Left lobe of liver (tissue), 2 donors: ENCODE results near the gene LBX1. TPM values are rescaled to one million over a fixed set of nuclear protein-coding genes. Genes with fewer than 3 reads are reported as not detected.
A peak's percentile ranks its signal among the peaks of the same experiment; 100 is the strongest.

Experiments used
- ATAC-seq: fragments of 200-7000 bp; cut with Tn5 transposase; one replicate; pipeline ENCODE4 v1.9.1; 2020; ENCODE audit warnings: mild to moderate bottlenecking, moderate library complexity
- DNase-seq: peaks from one replicate; pipeline ENCODE4 v3.0.0-alpha.2; 2020; ENCODE audit warnings: low spot score
- total RNA-seq: library from RNA; stranded (reverse); gene quantifications from one replicate; pipeline ENCODE4 v1.2.1, GENCODE V29; 2021
- donor health status: DM: no; HTN: no; CAD: no; lungs with moderate emphysema.
- donor health status: DM: no; HTN: yes; CAD: no.

The LBX1 gene
- total RNA-seq, 1 donor from 2014 or later = not detected

DNA sequence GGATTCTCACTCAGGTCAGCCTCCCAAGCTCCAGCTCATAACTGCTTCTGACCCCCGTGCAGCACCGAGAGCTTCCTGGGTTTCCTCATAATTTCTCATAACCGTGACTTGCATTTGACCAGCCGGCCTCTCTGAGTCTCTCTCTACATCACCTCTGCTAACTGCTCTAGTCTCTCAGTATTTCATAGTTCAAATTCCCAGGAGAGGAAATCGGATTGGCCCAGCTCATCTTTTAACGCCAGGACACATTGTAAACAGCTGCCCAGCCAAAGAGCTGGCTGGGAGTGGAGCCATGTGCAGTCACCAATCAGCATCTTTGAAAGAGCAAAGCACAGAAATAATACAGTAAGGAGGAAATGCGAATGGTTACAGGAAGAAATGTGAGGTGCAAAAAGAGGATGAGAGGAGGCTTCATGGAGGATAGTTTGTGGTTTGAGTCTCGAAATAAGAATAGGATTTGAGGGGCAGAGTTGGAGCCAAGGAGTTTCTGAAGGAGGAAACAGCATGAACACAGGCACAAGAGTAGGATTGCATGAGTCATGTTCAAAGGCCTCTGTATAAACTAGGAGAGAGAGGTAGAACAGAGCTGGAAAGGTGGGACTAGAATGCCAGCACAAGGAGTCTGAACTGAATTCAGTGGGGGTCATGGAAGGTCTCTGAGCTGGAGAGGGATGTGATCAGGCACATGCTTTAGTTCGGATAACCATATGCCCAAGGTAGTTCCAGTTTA, 15.2 kb upstream of the LBX1 start:
- no peak for ATAC-seq
- DNase-seq = no peak

DNA sequence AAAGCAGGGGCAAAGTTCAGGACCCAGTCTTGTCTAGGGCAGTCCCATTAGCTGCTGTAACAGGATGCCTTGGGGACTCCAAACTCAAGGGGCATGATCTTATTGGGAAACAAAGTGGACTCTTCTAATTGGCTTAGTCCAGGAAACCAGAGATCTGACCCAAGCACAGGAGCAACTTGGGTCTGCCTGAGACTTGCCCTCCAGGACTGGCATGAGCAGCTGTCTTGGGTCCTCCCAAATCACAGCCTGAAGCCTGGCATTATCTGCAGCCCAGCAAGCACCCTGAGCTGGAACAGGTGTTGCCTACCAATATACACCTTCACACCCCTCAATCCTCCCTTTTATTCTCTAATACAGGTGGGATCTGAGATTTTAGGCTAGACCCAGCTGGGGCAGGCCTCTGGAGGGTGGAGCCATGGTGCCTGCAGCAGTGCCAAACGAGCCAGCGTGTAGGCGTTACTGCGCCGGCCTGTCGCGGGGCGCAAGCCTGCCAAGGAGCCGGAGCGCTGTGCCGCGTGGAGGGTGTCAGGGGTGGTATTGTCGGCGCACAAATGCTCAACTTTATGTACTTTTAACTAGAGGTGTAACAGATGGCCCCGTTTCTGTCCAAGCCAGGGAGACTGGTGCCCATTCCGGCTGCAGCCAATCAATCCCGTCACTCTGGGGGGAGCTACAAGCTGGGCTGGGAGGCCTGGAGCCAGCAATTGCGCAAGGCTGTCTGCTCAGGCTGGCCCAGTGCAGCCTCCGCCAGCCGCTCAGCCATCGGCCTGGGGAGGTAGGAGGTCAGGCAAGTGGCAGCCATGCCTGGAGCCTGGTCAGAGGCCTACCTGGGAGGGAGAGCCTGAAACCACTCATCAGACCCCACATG, 12.8 kb upstream of the LBX1 start:
- DNase-seq (peak; percentile 65), ATAC-seq (peak; percentile 92)

DNA sequence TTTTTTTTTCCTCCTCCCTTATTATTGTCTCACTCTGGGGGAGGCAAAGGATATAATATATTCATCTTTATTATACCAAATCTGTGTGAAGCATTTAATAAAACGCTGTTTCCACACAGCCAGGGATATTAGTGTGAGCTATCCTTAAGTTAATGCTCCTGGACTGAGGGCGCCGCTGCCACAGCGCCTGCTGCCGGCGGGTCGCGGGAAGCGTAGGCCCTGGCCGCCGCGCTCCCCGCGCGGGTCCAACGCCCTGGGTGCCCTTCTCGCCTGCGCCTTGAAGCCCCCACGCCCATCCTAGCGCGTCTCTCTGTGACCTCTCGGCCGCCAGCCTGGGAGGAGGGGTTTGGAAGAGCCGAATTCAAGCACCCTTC, 9.5 kb upstream of the LBX1 start:
- DNase-seq (no peak), ATAC-seq (peak; percentile 38)

GRCh38 chr10:101237982-101238731, 8.9 kb upstream of the LBX1 start:
- no peak for DNase-seq
- ATAC-seq = no peak

GRCh38 chr10:101237081-101237981, 8.1 kb upstream of the LBX1 start:
- DNase-seq = no peak
- no peak for ATAC-seq

DNA sequence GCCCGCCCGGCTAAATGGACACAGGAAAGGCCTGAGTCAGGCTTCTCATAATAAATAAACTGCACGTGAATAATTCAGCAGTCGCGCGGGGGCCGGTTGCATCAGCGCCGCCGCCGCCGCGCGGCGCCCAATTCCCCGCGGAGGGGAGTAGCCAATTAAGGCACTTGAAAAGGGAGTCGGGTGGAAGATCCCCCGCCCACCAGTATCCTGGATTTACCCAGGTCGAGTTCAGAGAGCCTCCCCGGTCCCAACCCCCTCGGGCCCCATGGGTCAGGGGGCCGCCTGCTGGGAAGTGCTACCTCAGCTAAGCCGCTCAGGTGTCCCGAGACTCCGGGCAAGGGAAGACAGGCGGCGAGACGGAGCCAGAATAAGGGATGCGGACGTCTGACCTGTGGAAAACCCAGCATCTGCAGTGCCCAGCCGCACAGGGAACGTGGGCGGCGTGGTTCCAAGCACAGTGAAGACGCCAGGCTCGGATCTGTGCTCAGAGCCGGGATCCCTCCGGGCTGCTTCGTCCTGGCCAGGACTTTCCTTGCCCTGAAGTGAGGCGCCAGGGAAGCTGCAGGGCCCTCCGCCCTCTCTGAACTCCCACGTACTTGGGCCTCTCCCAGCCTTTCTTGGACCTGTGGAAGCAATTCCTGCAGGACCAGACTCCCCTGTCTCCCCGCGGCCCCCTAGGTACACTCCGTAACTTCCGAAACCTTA, 7.3 kb upstream of the LBX1 start:
- DNase-seq (no peak), ATAC-seq (no peak)

DNA sequence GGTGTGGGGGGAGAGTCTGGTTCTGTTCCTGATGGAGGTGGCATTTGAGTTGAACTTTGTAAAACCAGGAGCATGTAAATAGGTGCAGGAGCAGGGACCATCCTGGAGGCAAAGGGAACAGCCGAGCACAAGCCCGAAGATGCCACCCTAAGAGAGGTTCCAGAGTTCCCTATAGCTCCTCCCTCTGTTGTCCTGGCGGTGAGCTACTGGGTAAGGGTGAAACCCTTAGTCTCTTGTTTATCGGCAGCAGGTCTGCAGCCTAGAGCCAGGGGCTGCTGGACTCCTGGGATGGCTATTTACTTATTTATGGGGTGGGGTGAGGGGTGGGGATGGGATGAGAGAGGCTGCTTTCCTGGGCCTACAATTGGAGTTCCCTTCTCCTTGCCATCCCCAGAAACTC, 6.5 kb upstream of the LBX1 start:
- DNase-seq (no peak), ATAC-seq (no peak)

DNA sequence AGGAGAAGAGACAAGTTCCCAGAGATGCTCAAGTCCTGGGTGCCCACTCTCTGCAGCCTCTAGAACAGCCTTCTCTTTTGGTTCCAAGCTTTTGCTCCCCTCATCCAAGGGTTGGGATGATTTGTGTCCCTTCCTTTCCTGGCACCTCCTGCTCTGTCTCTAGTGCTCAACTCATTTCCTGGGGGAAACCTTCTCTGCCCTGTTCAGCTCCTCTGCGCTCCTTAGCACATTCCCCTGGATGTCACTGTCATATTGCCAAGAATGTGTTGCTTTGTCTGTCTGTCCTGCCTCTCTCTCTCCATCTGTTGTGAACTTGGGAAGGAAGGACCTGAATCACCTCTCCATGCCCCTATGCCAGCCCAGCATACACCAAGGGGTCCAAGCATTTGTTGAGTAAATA, 5.1 kb upstream of the LBX1 start:
- ATAC-seq (no peak), DNase-seq (no peak)

GRCh38 chr10:101233863-101234262, 4.6 kb upstream of the LBX1 start:
- ATAC-seq = no peak

GRCh38 chr10:101233443-101233842, 4.2 kb upstream of the LBX1 start:
- no peak for DNase-seq
- no peak for ATAC-seq

More at GRCh38 chr10:101233863-101234262, 4.6 kb upstream of the LBX1 start:
- DNase-seq = no peak

GRCh38 chr10:101231912-101232689, 2.8 kb upstream of the LBX1 start:
- ATAC-seq (no peak), DNase-seq (no peak)

DNA sequence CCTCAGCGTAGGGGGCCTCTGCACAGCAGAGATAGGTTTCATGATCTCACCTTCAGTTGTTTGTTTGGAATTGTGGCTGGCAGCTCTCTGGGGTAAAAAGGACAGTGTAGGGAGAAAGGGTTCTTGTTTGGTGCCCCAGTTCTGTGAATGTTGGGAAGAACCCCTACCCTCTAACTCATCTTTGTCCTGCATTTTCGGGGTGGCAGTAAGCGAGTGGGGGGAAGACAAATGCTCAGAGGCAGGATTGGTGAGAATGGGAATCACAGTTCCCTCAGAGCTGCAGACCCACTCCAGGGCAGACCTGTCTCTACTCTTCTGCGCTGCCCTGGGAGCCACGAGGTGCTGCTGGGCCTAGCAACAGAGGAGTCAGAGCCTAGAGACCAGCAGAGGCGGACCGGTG, 1.8 kb upstream of the LBX1 start:
- ATAC-seq (no peak), DNase-seq (no peak)

- peak; percentile 26 for ATAC-seq
- no peak for DNase-seq
Observed at GRCh38 chr10:101230183-101230917, 1.1 kb upstream of the LBX1 start.

- peak; percentile 45 for ATAC-seq
- no peak for DNase-seq
Observed at GRCh38 chr10:101228966-101229265, 347 bp downstream of the LBX1 start.

DNA sequence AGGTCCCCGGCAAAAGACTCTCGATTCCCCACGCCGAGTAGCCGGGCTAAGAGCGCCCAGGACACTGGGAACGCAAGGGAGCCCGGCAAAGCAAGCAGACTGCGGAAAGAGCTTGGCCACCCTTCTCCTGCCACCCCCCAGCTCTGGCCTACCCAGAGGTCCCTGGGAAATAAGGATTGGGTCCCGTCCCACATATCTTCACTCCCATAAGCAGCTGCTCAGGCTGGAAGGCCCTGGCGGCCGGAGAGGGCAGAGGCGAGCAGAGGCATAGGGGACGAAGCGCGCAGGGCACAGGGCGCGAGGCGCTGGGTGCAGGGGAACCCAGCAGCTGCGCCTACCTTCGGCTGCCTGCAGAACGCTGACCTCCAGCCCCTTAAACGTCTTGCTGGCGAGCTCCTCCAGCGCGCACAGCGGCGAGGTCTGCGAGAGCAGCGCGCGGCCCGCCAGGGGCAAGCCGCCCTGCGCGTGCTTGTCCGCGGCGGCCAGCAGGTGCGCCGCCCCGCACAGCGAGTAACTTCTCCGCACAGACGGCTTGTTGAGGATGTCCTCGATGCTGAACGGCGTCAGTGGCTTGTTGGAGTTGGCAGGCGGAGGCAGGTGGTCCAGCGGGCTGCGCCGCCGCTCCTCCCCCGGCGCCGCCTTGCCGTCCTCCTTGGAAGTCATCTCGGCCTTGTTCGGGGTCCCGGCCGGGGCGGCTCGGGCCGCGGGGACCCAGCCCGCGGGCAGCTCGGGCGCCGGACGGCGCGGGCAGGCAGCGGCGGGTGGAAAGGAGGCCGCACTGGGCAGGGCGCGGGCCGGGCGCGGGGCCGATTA, 904 bp downstream of the LBX1 start:
- ATAC-seq = peak; percentile 48
- no peak for DNase-seq

- no peak for DNase-seq
- no peak for ATAC-seq
Observed at GRCh38 chr10:101227429-101228152, 1.7 kb downstream of the LBX1 start.
